NCI-H2196 (cell line): ENCODE measurements around the gene POM121.
"Not testable (repeated sequence)": the region's sequence is repeated elsewhere in the genome, so short reads cannot be mapped to it uniquely, and the experiment has no call there.

Experiments
- DNase-seq: peaks from one replicate; lab custom pipeline; 2025; ENCODE audit not compliant: unreplicated experiment; lab: John Stamatoyannopoulos, UW

The POM121 gene

DNA sequence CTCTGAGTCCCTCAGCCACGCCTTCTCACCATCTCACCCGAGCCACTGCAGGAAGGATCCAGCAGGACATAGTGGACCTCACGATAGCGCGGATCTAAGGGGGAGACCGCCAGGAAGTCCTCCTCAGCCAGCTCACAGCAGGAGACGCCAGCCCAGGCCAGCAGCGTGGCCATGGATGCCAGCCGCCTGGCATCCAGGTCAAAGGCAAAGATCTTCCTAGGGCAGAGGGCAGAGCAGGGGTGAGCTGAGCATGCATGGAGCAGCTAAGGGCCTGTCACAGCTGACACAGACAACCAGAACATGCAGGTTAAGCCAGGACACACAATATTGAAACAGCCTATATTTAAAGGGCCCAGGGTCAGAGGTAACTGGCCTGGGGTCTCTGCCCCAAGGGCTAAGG is 24.4 kb downstream of the POM121 start:
- not testable (repeated sequence) for DNase-seq

GRCh38 chr7:72949686-72950085 is 24.8 kb downstream of the POM121 start:
- not testable (repeated sequence) for DNase-seq

DNA sequence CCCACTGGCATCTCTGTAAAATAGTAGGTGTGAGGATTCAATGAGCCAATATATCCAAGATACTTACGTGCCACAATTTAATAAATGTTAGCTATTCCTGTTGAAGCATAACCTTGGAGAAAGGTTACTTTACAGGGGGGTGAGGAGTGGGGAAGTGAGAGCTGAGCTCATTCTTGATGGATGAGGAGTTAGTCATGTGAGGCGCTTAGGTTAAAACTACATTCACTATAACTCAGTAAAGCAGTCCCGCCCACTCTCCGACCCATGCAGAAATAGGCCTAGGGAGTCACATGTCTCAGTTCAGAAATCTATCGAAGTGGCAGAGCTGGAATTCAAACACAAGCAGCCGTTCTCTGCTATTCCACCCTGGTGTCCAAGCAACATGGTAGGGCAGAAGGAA is 25.5 kb downstream of the POM121 start:
- DNase-seq, result not testable (repeated sequence)

GRCh38 chr7:72953901-72954562 is 29.1 kb downstream of the POM121 start:
- not testable (repeated sequence) for DNase-seq

DNA sequence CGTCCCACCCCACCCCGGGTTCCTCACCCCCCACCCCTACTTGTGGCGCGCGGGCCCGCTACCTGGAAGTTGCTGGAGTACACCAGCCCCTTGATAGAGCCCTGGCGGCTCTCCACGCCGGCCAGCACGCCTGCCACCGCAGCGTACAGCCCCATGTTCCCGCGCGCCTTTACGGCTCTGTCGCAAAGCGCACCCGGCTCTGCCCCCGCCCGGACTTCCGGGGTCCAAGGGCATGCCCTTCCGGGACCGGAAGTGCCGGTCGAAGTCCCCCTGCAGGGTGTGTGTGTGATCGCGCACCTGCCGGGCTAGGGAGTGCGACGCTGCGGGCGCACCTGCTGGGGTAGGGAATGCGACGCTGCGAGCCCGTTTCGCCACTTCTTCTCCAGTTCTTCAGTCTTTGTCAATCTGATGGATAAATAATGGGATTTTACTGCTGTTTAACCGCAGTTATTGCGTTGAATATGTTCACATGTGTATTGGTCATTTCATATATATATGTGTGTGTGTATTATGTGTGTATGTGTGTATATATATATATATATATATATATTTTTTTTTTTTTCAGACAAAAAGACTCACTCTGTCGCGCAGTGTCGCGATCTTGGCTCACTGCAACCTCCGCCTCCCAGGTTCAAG is 29.8 kb downstream of the POM121 start:
- not testable (repeated sequence) for DNase-seq

- not testable (repeated sequence) for DNase-seq
These were observed 35.1 kb downstream of the POM121 start for GRCh38 chr7:72960029-72960428.

- DNase-seq, result not testable (repeated sequence)
These were observed 35.9 kb downstream of the POM121 start for GRCh38 chr7:72960626-72961345.

GRCh38 chr7:72961346-72961650 is 36.4 kb downstream of the POM121 start:
- DNase-seq, result not testable (repeated sequence)

DNA sequence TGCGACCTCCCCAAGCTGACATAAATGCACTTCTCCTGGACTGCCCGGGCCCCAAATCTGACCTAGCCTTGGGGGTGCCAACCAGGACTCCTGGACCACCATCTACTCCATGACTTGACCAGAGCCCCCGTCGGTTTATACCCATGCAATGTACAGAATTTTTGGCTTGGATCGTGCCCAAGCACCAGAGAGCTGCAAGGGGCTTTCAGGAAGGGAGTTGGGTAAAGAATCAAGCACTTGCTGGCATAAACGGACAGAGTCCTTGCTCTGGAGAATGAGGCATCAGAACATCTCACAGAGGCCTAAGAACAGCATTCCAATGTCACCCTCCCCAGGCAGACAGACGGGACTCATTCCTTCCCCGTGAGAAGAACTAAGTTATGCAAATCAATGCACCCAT is 38.2 kb downstream of the POM121 start:
- not testable (repeated sequence) for DNase-seq

- DNase-seq, result not testable (repeated sequence)
These were observed 40.5 kb downstream of the POM121 start for GRCh38 chr7:72965186-72965975.

DNA sequence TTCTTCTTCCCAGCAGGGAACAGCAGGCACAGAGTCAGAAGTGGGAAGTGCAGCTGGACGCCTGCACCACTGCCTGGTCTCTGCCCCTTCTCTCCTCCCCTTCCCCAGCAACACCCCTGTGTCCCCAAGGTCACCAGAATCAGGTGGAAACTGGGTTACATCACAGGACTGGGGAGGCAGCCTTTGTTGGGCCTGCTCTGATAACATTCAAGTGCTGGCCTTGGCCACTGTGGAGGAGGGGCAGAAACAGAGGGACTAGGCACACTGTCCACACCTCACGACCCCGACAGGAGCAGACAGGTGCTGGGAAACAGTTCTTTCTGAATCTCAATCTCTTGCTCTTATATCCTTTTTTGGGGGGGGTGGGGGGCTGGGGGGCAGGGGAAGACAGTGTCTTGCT is 42.0 kb downstream of the POM121 start:
- DNase-seq, result not testable (repeated sequence)

- not testable (repeated sequence) for DNase-seq
These were observed 44.2 kb downstream of the POM121 start, which contains the start of gene TRIM74 for GRCh38 chr7:72968980-72969516. TRIM74 (minus strand) TSS chr7:72969466; CDS start chr7:72966157, 3,309 bp downstream.

GRCh38 chr7:72969688-72970087 is 44.8 kb downstream of the POM121 start:
- DNase-seq, result not testable (repeated sequence)

DNA sequence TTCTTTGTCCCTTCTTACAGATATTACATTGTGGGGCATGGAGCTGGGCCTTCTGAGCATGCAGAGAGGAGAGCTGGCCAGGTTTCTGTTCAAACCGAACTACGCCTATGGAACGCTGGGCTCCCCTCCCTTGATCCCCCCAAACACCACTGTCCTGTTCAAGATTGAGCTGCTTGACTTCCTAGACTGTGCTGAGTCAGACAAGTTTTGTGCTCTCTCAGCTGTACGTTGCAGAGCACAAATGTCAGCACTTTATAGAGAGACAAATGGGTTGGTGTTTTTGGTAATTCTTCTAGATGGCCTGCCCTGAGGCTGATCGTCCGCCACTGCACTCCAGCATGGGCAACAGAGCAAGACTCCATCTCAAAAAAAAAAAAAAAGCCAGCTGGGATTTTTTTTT is 46.6 kb downstream of the POM121 start:
- not testable (repeated sequence) for DNase-seq

- not testable (repeated sequence) for DNase-seq
These were observed 49.9 kb downstream of the POM121 start for GRCh38 chr7:72974781-72975180.

DNA sequence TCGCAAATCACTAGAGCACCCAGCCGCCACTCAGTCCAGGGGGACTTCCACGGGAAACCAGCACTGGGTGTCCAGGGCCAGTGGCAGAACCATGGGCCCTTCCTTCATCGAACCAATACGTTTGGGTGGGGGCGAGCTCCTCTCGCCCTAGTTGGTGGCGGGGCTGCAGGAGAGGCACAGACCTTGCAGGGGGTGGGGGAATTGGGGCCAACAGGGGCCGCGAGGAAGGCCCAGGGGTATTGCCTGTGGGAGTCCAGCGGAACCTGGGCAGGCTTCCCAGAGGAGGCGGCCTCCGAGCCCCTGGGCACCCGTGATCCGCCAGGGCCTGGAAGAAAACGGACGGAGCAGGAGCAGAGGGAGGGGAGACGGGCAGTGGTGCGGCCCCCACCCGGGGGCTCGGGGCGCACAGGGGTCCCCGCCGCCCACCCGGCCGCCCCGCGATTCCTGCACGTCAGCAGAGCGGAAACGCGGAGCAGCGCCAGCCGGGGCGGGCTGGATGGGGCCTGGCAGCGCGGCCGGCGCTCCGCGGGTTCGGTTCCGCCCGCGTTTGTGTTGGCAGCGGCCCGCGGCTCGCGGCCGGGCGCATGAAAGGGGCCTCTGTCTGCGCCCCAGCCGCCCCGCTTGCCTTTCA is 50.9 kb downstream of the POM121 start:
- not testable (repeated sequence) for DNase-seq

- DNase-seq, result not testable (repeated sequence)
These were observed 51.5 kb downstream of the POM121 start for GRCh38 chr7:72976434-72976833.

DNA sequence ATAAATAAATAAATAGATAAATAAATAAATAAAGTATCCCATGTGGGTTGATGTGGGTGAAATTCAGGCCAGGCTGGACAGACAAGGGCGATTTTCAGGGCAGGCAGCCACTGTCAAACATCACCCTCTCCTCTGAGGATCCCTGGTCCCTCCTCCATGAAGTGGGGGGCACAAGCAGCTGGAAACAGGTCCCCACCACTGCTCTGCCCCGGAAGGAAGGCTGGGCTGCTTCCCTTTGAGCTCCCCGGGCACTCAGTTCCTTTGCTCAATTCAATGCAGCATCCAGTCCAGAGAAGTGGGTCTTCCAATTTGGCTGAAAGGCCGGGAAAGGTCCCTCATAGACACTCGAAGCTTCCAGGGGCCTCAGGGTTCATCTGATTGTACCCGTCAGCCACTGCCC is 55.5 kb downstream of the POM121 start:
- not testable (repeated sequence) for DNase-seq

DNA sequence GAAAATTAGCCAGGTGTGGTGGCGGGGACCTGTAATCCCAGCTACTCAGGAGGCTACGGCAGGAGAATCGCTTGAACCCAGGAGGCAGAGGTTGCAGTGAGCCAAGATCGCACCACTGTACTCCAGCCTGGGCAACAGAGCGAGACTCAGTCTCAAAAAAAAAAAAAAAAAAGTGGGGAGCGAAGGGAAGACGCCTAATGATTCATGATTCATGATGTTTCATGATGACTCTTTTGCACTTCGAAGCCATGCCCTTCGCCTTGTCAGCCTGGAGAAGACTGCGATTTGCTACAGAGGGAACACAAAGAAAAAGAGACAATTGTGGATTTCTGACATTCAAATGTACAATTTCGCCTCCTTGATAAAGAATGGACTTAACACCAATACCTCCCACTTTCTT is 57.2 kb downstream of the POM121 start:
- not testable (repeated sequence) for DNase-seq

GRCh38 chr7:72990146-72990913 is 65.4 kb downstream of the POM121 start:
- not testable (repeated sequence) for DNase-seq
